Colonic mucosa (tissue), 4 donors: Measurements from ENCODE around the gene PLXNA4. TPM values are rescaled to one million over a fixed set of nuclear protein-coding genes. Genes with fewer than 3 reads are reported as not detected.

Source experiments
- DNase-seq: peaks from one replicate; pipeline ENCODE4 v3.0.0-alpha.2; 2020
- H3K27ac ChIP-seq: fragments of 200-600 bp; one replicate; pipeline ENCODE4 v1.8.0; 2021
- H3K27me3 ChIP-seq: fragments of 200-600 bp; one replicate; pipeline ENCODE4 v1.8.0; 2021
- H3K36me3 ChIP-seq: fragments of 200-600 bp; one replicate; pipeline ENCODE4 v1.8.0; 2021
- H3K4me1 ChIP-seq: fragments of 200-600 bp; one replicate; pipeline ENCODE4 v1.8.0; 2021; ENCODE audit warnings: mild to moderate bottlenecking
- H3K4me3 ChIP-seq: fragments of 200-600 bp; one replicate; pipeline ENCODE4 v1.8.0; 2021
- H3K9ac ChIP-seq, 2 donors: one replicate each; pipeline ENCODE4 v1.7.0; 2013; ENCODE audit warnings: control low read depth in 2 of 2, low read depth in 2 of 2, low read length in 2 of 2
- H3K9me3 ChIP-seq: fragments of 200-600 bp; one replicate; pipeline ENCODE4 v1.8.0; 2021
- intact Hi-C: fragments of 100-400 bp; cut with DNase I; formaldehyde crosslinking; loops from one replicate; pipeline ENCODE4 v1.14.1; 2022
- total RNA-seq, 2 donors: library from RNA; stranded (reverse); fragmentation: NEBNext Ultra II Directional in 1 of 2; extraction: Animal tissue kit (Norgen Biotek cat#: 25700) in 1 of 2; gene quantifications; one replicate each; pipeline ENCODE4 v1.2.1, GENCODE V29; 2021
- TF ChIP-seq, protein P1 (sequence below): fragments of 200-600 bp; IDR thresholded peaks from one replicate; pipeline ENCODE4 v1.8.0; 2022; ENCODE audit warnings: antibody characterized with exemption, mild to moderate bottlenecking
- donor health status: healthy.
- donor health status: DM: no; HTN: no; CAD: no.
- donor health status: DM: no; HTN: no; CAD: no.

PLXNA4 gene
- total RNA-seq, 2 donors from 2014 or later, result 0.15 to 0.77 TPM

DNA sequence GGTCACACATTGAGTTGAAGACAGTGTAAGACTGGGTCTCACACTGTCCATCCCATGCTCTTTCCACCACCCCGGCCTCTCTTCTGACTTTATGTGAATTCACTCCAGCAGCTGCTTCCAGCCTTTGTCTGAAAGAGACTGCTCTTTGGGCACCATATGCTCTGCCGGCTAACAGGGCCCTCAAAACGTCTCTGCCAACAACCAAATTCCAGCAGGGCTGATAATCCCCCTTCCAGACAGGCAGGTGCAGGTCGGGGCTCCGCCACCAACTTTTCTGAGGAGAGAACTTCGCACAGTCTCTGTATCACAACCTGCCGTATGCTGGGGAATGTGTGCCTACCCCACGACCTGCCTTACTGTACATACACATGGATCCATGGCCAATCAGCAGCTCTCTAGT lies 64.3 kb downstream of the PLXNA4 start:
- no peak for DNase-seq
- no peak overlapping the region for H3K27ac ChIP-seq
- H3K9me3 ChIP-seq, result no peaks in the 10 kb centered on the region
- H3K4me1 ChIP-seq, result no peaks in the 10 kb centered on the region
- no peak overlapping the region for H3K4me3 ChIP-seq
- no peaks in the 10 kb centered on the region for H3K36me3 ChIP-seq
- TF ChIP-seq, protein P1, sequence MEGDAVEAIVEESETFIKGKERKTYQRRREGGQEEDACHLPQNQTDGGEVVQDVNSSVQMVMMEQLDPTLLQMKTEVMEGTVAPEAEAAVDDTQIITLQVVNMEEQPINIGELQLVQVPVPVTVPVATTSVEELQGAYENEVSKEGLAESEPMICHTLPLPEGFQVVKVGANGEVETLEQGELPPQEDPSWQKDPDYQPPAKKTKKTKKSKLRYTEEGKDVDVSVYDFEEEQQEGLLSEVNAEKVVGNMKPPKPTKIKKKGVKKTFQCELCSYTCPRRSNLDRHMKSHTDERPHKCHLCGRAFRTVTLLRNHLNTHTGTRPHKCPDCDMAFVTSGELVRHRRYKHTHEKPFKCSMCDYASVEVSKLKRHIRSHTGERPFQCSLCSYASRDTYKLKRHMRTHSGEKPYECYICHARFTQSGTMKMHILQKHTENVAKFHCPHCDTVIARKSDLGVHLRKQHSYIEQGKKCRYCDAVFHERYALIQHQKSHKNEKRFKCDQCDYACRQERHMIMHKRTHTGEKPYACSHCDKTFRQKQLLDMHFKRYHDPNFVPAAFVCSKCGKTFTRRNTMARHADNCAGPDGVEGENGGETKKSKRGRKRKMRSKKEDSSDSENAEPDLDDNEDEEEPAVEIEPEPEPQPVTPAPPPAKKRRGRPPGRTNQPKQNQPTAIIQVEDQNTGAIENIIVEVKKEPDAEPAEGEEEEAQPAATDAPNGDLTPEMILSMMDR, result no peak
- intact Hi-C loops, result no loop called here
- H3K9ac ChIP-seq, result no peak overlapping the region
- H3K27me3 ChIP-seq, result no peaks in the 10 kb centered on the region

DNA sequence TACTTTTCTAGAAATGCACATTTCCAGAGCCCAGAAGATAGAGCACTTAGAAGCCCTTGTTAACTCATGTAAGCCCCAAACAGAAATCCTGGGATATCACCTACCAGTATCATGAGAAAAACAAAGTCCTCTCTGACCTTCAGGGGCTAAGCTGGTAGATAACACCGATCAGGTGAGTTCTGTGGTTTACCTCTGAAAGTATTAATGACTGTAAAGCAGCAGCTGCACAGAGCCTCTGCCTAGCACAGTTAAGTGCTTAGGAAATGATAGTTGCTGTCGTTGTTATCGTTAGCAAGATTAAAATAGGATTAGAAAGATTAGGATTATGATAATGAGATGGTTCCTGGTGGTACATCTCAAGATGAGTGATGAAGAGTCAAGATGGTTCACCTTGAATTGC lies 64.9 kb downstream of the PLXNA4 start:
- Histone ChIP-seq H3K27ac (no peak overlapping the region), H3K9me3 (no peaks in the 10 kb centered on the region), H3K4me1 (no peaks in the 10 kb centered on the region), H3K4me3 (no peak overlapping the region), H3K27me3 (no peaks in the 10 kb centered on the region), H3K36me3 (no peaks in the 10 kb centered on the region), H3K9ac (no peak overlapping the region)
- TF ChIP-seq, protein P1, result no peak
- DNase-seq, result no peak
- intact Hi-C loops, result no loop called here

DNA sequence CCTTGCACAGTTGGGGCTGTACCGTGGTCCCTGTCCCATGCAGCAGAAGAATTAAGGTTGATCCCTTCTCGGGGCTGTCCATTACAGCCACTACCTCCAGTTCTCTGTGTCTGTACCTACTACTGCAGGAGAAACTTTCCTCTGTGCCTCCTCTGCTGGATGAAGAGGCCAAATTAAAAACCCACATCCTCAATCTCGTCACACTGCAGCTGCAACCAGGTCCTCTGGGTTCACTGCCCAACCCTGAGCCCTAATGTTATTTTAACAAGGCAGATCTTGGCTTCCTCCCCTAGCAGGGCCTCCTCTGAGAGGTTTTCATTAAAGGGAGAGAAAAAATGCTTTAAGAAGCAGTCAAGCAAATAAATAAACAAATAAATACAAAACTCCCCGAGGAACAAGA lies 66.6 kb downstream of the PLXNA4 start:
- intact Hi-C loops, result no loop called here
- no peak for DNase-seq
- Histone ChIP-seq H3K4me3 (no peak overlapping the region), H3K9ac (no peak overlapping the region), H3K27ac (no peak overlapping the region), H3K27me3 (no peaks in the 10 kb centered on the region), H3K4me1 (no peaks in the 10 kb centered on the region), H3K9me3 (no peaks in the 10 kb centered on the region), H3K36me3 (no peaks in the 10 kb centered on the region)
- TF ChIP-seq, protein P1, result no peak

DNA sequence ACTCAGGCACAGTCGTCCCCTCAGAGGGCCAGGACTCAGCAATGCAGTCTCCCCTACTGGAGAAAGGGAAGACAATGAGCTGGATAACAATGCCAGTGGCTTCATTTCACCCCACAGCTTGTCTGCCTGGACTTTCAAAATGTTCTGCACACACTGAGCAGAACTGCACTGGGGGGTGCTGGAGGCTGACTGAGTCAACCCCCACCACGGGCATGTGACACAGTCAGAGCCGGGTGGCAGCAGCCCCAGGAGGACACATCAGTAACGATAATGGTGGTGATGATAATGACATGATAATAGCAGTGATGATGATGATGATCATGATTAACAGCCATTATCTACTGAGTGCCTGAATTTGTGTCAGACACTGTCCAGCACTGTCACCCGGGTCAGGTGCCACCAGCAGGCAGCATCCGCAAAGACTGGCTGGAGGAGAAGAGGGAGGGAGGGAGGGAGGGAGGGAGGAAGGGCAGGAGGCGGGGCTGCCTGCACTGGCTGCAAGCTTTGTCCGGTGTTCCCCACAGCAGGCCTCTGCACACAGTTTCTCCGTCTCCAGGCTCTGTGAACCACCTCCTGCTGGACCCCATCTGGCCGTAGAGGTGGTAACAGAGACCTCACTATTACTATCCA lies 67.4 kb downstream of the PLXNA4 start:
- no peak overlapping the region for H3K27ac ChIP-seq
- intact Hi-C loops, result no loop called here
- no peaks in the 10 kb centered on the region for H3K27me3 ChIP-seq
- TF ChIP-seq, protein P1, result no peak
- no peaks in the 10 kb centered on the region for H3K36me3 ChIP-seq
- DNase-seq, result no peak
- no peaks in the 10 kb centered on the region for H3K9me3 ChIP-seq
- H3K9ac ChIP-seq, result no peak overlapping the region
- H3K4me3 ChIP-seq, result no peak overlapping the region
- H3K4me1 ChIP-seq, result no peaks in the 10 kb centered on the region

DNA sequence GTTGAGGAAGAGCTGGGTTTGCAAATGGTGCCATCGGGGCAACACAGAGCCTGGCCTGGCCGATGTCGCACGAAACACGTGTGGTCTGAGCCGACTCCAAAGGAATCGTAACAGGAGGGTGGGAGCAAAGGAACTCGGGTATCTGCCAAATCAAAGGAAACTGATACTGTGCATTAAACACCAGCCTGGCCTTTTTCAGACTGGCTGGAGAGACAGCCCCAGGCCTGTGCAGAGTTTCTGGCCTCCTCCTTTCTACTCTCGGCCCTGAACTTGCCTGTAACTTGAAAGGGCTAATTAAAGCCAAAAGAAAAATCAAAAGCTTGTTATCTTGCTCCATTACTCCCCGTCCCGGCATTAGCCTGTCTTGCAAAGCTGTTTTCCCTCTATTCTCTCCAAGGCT lies 71.4 kb downstream of the PLXNA4 start:
- H3K4me3 ChIP-seq, result no peak overlapping the region
- no peak for DNase-seq
- H3K36me3 ChIP-seq, result no peaks in the 10 kb centered on the region
- H3K9ac ChIP-seq, result no peak overlapping the region
- no peaks in the 10 kb centered on the region for H3K4me1 ChIP-seq
- no peaks in the 10 kb centered on the region for H3K27me3 ChIP-seq
- intact Hi-C loops, result no loop called here
- H3K9me3 ChIP-seq, result no peaks in the 10 kb centered on the region
- TF ChIP-seq, protein P1, result no peak
- no peak overlapping the region for H3K27ac ChIP-seq
